Calu3 (cell line): ENCODE data around the gene GALE. TPM values are rescaled to one million over a fixed set of nuclear protein-coding genes. Genes with fewer than 3 reads are reported as not detected.

Experiments used
- BruUV-seq: library from RNA; stranded (reverse); fragments of 400-500 nt; replicated peaks from 2 replicates; lab custom pipeline; 2021; lab: Mats Ljungman, UMichigan
- CTCF ChIA-PET: fragments of 300-600 bp; sonication (Branson Sonifier 250); formaldehyde crosslinking; loops from one replicate; lab custom pipeline; 2022; ENCODE audit warnings: antibody characterized with exemption; lab: Charles Lee
- DNase-seq: peaks from one replicate; pipeline ENCODE4 v3.0.0; 2022
- H3K27ac Mint-ChIP-seq: one replicate; pipeline ENCODE4 v1.8.0; 2022; ENCODE audit warnings: mixed read lengths; ENCODE audit not compliant: unreplicated experiment
- H3K27me3 Mint-ChIP-seq: one replicate; pipeline ENCODE4 v1.8.0; 2022; ENCODE audit warnings: mixed read lengths; ENCODE audit not compliant: unreplicated experiment
- H3K36me3 Mint-ChIP-seq: one replicate; pipeline ENCODE4 v1.8.0; 2022; ENCODE audit warnings: mild to moderate bottlenecking, moderate library complexity, mixed read lengths; ENCODE audit not compliant: insufficient read depth, unreplicated experiment
- H3K4me1 Mint-ChIP-seq: one replicate; pipeline ENCODE4 v1.8.0; 2022; ENCODE audit warnings: mild to moderate bottlenecking, low read depth, mixed read lengths; ENCODE audit not compliant: unreplicated experiment
- H3K4me3 Mint-ChIP-seq: one replicate; pipeline ENCODE4 v1.8.0; 2022; ENCODE audit warnings: mild to moderate bottlenecking, low read depth, moderate library complexity, mixed read lengths; ENCODE audit not compliant: unreplicated experiment
- H3K9me3 Mint-ChIP-seq: one replicate; pipeline ENCODE4 v1.8.0; 2022; ENCODE audit warnings: low read depth, mixed read lengths; ENCODE audit not compliant: unreplicated experiment
- intact Hi-C: fragments of 100-400 bp; cut with micrococcal nuclease; formaldehyde crosslinking; loops from one replicate; pipeline ENCODE4 v1.10.0; 2022; ENCODE audit not compliant: unreplicated experiment
- total RNA-seq: library from RNA; stranded (reverse); gene quantifications from 2 replicates; pipeline ENCODE4 v1.2.3, GENCODE V29; 2022
- TF ChIP-seq, protein P1 (sequence below): fragments of 200-600 bp; IDR thresholded peaks from one replicate; pipeline ENCODE4 v1.8.0; 2022; ENCODE audit warnings: antibody characterized with exemption; ENCODE audit not compliant: unreplicated experiment

The GALE gene
- total RNA-seq, 1 experiment from 2014 or later = 76.7 TPM

DNA sequence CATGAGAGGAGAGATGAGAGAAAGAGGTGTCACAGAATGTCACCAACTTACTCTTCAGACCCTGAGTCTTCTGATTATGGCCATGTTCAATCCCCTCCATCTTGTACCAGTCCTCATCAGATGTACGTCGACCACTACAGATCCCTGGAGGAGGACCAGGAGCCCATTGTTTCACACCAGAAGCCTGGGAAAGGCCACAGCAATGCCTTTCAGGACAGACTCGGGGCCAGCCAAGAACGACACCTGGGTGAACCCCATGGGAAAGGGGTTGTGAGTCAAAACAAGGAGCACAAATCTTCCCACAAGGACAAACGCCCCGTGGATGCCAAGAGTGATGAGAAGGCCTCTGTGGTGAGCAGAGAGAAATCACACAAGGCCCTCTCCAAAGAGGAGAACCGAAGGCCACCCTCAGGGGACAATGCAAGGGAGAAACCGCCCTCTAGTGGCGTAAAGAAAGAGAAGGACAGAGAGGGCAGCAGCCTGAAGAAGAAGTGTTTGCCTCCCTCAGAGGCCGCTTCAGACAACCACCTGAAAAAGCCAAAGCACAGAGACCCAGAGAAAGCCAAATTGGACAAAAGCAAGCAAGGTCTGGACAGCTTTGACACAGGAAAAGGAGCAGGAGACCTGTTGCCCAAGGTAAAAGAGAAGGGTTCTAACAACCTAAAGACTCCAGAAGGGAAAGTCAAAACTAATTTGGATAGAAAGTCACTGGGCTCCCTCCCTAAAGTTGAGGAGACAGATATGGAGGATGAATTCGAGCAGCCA, 49.3 kb downstream of the GALE start:
- Mint-ChIP-seq H3K27ac (peak overlapping the region; percentile 48), H3K4me3 (no peak overlapping the region), H3K27me3 (no peaks in the 10 kb centered on the region), H3K36me3 (peaks cover 38% of the 10 kb centered on the region), H3K9me3 (no peaks in the 10 kb centered on the region), H3K4me1 (peaks cover 6% of the 10 kb centered on the region)
- intact Hi-C loops = no loop called here
- CTCF ChIA-PET = no interaction called here
- TF ChIP-seq, protein P1, sequence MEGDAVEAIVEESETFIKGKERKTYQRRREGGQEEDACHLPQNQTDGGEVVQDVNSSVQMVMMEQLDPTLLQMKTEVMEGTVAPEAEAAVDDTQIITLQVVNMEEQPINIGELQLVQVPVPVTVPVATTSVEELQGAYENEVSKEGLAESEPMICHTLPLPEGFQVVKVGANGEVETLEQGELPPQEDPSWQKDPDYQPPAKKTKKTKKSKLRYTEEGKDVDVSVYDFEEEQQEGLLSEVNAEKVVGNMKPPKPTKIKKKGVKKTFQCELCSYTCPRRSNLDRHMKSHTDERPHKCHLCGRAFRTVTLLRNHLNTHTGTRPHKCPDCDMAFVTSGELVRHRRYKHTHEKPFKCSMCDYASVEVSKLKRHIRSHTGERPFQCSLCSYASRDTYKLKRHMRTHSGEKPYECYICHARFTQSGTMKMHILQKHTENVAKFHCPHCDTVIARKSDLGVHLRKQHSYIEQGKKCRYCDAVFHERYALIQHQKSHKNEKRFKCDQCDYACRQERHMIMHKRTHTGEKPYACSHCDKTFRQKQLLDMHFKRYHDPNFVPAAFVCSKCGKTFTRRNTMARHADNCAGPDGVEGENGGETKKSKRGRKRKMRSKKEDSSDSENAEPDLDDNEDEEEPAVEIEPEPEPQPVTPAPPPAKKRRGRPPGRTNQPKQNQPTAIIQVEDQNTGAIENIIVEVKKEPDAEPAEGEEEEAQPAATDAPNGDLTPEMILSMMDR = peak; percentile 56
- DNase-seq = peak; percentile 50
- TSS peak; percentile 30 for BruUV-seq

DNA sequence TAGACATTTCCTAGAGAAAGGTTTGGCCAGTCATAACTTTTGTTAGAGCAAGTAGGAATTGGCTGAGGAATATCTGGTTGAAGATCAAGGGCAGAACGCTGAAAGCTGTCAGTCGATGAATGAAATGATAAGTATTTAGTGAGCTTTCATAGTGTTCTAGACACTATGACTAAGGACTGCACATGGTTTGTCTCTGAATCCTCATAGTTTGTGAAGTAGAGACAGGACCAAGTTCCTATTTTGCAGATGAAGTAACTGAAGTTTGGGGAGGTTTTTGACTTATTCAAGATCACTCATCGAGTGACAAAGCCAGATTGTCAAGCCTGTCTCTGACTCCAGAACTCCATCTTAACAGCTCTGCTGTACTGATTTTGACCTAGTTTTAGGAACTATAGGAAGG, 52.5 kb downstream of the GALE start:
- CTCF ChIA-PET = no interaction called here
- no TSS peak for BruUV-seq
- DNase-seq = no peak
- Mint-ChIP-seq H3K27ac (no peak overlapping the region), H3K36me3 (peaks cover 40% of the 10 kb centered on the region), H3K27me3 (no peaks in the 10 kb centered on the region), H3K4me3 (no peak overlapping the region), H3K9me3 (no peaks in the 10 kb centered on the region), H3K4me1 (no peaks in the 10 kb centered on the region)
- intact Hi-C loops = no loop called here
- TF ChIP-seq, protein P1 = no peak

Other genes starting within 250 kb of the GALE start
- 25.2 and 30.2 TPM in 2 replicates for gene ID3, start 241.3 kb downstream of the GALE start, total RNA-seq
- gene RPL11, start 108.9 kb downstream of the GALE start, total RNA-seq = 588 and 622 TPM in 2 replicates
- gene ELOA, start 57.3 kb downstream of the GALE start, total RNA-seq = 32.4 and 36.5 TPM in 2 replicates
- gene PITHD1, start 22.3 kb downstream of the GALE start, total RNA-seq = 30.6 and 33.0 TPM in 2 replicates
- gene LYPLA2, start 9.6 kb downstream of the GALE start, total RNA-seq = 52.0 and 66.5 TPM in 2 replicates
- 23.1 and 27.8 TPM in 2 replicates for gene HMGCL, start 24.7 kb upstream of the GALE start, total RNA-seq
- 17.2 and 22.9 TPM in 2 replicates for gene FUCA1, start 67.5 kb upstream of the GALE start, total RNA-seq
- not detected in 2 replicates for gene CNR2, start 112.6 kb upstream of the GALE start, total RNA-seq
- gene PNRC2, start 159.1 kb upstream of the GALE start, total RNA-seq = 57.9 and 59.0 TPM in 2 replicates
- gene SRSF10, start 179.6 kb upstream of the GALE start, total RNA-seq = 113 and 121 TPM in 2 replicates